Stimulated activated CD8-positive, alpha-beta memory T cell treated with anti-CD3 and anti-CD28 coated beads, Interleukin-4, amount 100 ng/mL, for 1 hour (primary cell): ENCODE results near the gene NEUROD1.

Source experiments
- DNase-seq, 2 donors: peaks; one replicate each; pipeline ENCODE4 v3.0.0-alpha.2; 2020; ENCODE audit warnings: low read depth in 2 of 2, low spot score in 1 of 2

NEUROD1 gene

GRCh38 chr2:181643151-181643550 is 37.2 kb downstream of the NEUROD1 start:
- DNase-seq: no peak

- no peak for DNase-seq
These were observed 38.2 kb downstream of the NEUROD1 start for GRCh38 chr2:181642086-181642485.

DNA sequence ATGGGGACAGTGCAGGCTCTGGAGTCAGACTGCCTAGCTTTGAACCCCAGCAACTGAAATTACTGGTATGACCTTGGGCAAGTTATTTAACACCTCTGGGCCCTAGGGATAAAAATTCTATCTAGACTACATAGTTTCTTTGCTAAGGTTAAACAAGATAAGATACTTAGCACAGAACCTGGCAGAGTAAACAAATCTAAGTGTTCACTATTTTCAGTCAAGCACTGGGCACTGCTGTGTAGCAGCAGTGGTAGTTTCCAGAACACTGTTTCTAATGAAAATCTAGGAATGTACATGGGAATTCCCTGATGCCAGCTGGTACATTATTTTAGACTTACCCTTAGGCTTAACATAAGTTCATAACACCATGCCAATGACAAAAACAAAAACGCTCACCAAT is 40.6 kb downstream of the NEUROD1 start:
- no peak for DNase-seq

- no peak for DNase-seq
These were observed 47.5 kb downstream of the NEUROD1 start for GRCh38 chr2:181632733-181633401.

GRCh38 chr2:181628590-181629585 is 51.4 kb downstream of the NEUROD1 start:
- DNase-seq: no peak

DNA sequence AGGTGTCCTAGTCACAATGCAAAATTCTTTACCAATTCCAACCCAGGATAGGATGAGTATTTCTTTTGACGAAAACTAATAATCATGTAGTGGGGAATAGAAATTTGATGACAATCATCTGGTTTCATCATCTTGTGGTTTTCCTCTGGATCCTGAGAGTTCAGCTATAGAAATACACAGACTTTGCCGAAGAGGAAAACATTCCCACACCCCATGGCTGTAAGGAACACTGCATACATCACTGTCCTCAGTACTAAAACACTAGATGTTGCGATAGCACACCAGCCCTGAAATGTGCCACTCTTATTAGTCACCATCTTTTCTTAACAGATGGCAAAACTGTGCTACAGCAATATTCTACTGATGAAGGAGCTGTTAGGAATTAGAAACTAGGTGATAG is 52.8 kb downstream of the NEUROD1 start:
- no peak for DNase-seq

DNA sequence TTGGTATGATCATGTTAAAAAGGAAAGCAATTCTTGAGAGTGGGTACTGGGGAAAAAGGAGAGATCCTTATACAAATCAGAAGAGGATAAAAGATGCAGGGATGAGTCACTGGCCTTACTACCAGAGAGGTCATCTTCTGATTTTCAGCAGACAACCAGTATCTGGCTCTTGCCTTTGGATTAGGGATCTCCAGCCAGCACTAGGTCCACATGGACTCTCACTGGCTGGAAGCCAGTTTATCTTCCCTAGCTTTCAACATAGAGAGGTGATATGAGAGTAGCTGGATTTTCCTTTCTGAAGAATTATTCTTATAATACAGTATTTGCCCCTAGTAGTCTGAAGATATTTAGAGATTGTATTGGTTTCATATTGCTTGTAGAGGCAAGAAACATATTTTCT is 53.6 kb downstream of the NEUROD1 start:
- no peak for DNase-seq
